Natural killer cell (primary cell): Measurements from ENCODE around the gene DOCK2. TPM values are rescaled to one million over a fixed set of nuclear protein-coding genes. Genes with fewer than 3 reads are reported as not detected.
A peak's percentile ranks its signal among the peaks of the same experiment; 100 is the strongest.

Experiments
- ATAC-seq, 3 donors: fragments of 150-1000 bp in 2 of 3; fragments of 200-7000 bp in 1 of 3; cut with Tn5 transposase; 1 replicate in 1 of 3; 2 replicates in 2 of 3; pipeline ENCODE4 v1.10.0; 2021; ENCODE audit warnings: mild to moderate bottlenecking in 2 of 3, moderate library complexity in 2 of 3
- DNase-seq, 2 donors: peaks; one replicate each; pipeline versions ENCODE4 v3.0.0 to v3.0.0-alpha.2; 2013 to 2021; ENCODE audit warnings: mixed read lengths in 1 of 2
- H3K27ac ChIP-seq: one replicate; pipeline ENCODE4 v1.5.1; 2013; ENCODE audit warnings: mild to moderate bottlenecking, low read length
- H3K27me3 ChIP-seq: one replicate; pipeline ENCODE4 v1.6.1; 2013; ENCODE audit warnings: low read length; ENCODE audit not compliant: control insufficient read depth, insufficient read depth
- H3K36me3 ChIP-seq: one replicate; pipeline ENCODE4 v1.6.1; 2013; ENCODE audit warnings: low read length; ENCODE audit not compliant: control insufficient read depth, insufficient read depth
- H3K4me1 ChIP-seq: one replicate; pipeline ENCODE4 v1.6.1; 2013; ENCODE audit warnings: low read length; ENCODE audit not compliant: control insufficient read depth, insufficient read depth
- H3K4me3 ChIP-seq: one replicate; pipeline ENCODE4 v1.5.1; 2013; ENCODE audit warnings: low read length
- H3K9me3 ChIP-seq: one replicate; pipeline ENCODE4 v1.6.1; 2013; ENCODE audit warnings: low read length; ENCODE audit not compliant: control insufficient read depth, insufficient read depth
- H3K27ac Mint-ChIP-seq, 2 donors: one replicate each; pipeline ENCODE4 v1.8.0; 2022; ENCODE audit warnings: mild to moderate bottlenecking in 2 of 2, mixed read lengths in 2 of 2, moderate library complexity in 1 of 2
- H3K27me3 Mint-ChIP-seq, 2 donors: one replicate each; pipeline ENCODE4 v1.8.0; 2022; ENCODE audit warnings: low read depth in 2 of 2, mixed read lengths in 2 of 2
- H3K36me3 Mint-ChIP-seq: one replicate; pipeline ENCODE4 v1.8.0; 2022; ENCODE audit warnings: mixed read lengths
- H3K4me1 Mint-ChIP-seq, 2 donors: one replicate each; pipeline ENCODE4 v1.8.0; 2022; ENCODE audit warnings: mixed read lengths in 2 of 2
- H3K4me3 Mint-ChIP-seq: one replicate; pipeline ENCODE4 v1.8.0; 2022; ENCODE audit warnings: mild to moderate bottlenecking, moderate library complexity, mixed read lengths
- H3K9me3 Mint-ChIP-seq, 2 donors: one replicate each; pipeline ENCODE4 v1.8.0; 2022; ENCODE audit warnings: mixed read lengths in 2 of 2
- WGBS: methylation state at CpG from one replicate; pipeline ENCODE4 v1.1.7; 2013; ENCODE audit warnings: missing lambda C conversion rate; ENCODE audit not compliant: insufficient coverage; 5-methylcytosine and 5-hydroxymethylcytosine counted together
- intact Hi-C: fragments of 100-400 bp; cut with micrococcal nuclease; formaldehyde crosslinking; loops from one replicate; pipeline ENCODE4 v1.14.2; 2022
- total RNA-seq, 4 donors: library from RNA; stranded (reverse); fragments of 120-200 nt in 1 of 4; gene quantifications; one replicate each; pipeline versions ENCODE4 v1.2.3 to v1.2.4, GENCODE V29; 2013 to 2022
- TF ChIP-seq, protein P1 (sequence below): fragments of 200-600 bp; IDR thresholded peaks from one replicate; pipeline ENCODE4 v1.8.0; 2022; ENCODE audit warnings: antibody characterized with exemption

DOCK2 gene
- total RNA-seq, 3 donors from 2014 or later (not counting 1 experiment from before 2014, with no cell fraction given), result 317 to 361 (median 320) TPM

DNA sequence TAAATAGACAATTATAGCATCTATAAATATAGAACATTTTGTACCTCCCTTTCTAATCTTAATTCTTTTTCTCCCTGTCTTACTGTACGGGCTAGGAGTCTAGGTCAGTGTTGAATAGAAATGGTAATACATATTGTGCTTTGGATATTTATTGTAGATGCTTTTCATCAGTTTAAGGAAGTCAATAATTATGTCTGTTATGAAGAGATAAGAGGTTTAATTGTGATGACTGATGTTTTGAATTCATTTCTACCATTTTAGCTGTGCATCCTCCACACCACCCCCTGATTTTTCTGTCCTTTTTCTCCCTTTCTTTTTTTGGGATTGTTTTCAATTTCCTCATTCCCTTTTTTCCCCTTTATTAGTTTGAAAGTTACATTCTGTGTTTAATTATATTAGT lies 95.8 kb downstream of the DOCK2 start:
- H3K36me3 ChIP-seq, result peaks cover 35% of the 10 kb centered on the region
- ATAC-seq, result no peak
- no peak overlapping the region for H3K4me3 ChIP-seq
- H3K4me3 Mint-ChIP-seq, result no peak overlapping the region
- WGBS, result no CpG with 5 or more reads among the region's 1 CpG
- H3K27me3 ChIP-seq, result no peaks in the 10 kb centered on the region
- no peaks in the 10 kb centered on the region for H3K9me3 Mint-ChIP-seq
- no peaks in the 10 kb centered on the region for H3K4me1 ChIP-seq
- no peaks in the 10 kb centered on the region for H3K27me3 Mint-ChIP-seq
- peak overlapping the region; percentile 8 to 60 for H3K27ac Mint-ChIP-seq
- no peak overlapping the region for H3K27ac ChIP-seq
- H3K36me3 Mint-ChIP-seq, result peaks cover 25% of the 10 kb centered on the region
- H3K4me1 Mint-ChIP-seq, result peaks cover 61 to 71% of the 10 kb centered on the region in 2 donors
- DNase-seq, result no peak
- no peaks in the 10 kb centered on the region for H3K9me3 ChIP-seq
- TF ChIP-seq, protein P1, sequence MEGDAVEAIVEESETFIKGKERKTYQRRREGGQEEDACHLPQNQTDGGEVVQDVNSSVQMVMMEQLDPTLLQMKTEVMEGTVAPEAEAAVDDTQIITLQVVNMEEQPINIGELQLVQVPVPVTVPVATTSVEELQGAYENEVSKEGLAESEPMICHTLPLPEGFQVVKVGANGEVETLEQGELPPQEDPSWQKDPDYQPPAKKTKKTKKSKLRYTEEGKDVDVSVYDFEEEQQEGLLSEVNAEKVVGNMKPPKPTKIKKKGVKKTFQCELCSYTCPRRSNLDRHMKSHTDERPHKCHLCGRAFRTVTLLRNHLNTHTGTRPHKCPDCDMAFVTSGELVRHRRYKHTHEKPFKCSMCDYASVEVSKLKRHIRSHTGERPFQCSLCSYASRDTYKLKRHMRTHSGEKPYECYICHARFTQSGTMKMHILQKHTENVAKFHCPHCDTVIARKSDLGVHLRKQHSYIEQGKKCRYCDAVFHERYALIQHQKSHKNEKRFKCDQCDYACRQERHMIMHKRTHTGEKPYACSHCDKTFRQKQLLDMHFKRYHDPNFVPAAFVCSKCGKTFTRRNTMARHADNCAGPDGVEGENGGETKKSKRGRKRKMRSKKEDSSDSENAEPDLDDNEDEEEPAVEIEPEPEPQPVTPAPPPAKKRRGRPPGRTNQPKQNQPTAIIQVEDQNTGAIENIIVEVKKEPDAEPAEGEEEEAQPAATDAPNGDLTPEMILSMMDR, result no peak
- intact Hi-C loops, result no loop called here

DNA sequence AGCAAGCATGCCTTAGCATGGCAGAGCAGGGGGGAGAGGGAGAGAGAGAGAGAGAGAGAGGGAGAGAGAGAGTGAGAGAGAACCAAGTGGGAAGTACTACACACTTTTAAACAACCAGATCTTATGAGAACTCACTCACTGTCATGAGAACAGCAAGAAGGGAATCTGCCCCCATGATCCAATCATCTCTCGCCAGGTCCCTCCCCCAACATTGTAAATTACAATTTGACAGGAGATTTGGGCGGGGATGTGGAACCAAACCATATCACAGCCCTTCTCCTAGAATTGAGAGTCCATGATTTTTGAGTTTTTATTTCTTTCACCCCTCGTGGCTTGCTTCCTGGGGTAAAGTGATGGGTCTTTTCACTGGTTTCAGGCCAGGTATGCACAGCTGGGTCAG lies 98.8 kb downstream of the DOCK2 start:
- ATAC-seq, result no peak
- no peak for DNase-seq
- peaks cover 60 to 66% of the 10 kb centered on the region in 2 donors for H3K4me1 Mint-ChIP-seq
- 97% methylated on average over 3 of the region's 3 CpGs for WGBS
- H3K27ac Mint-ChIP-seq, result no peak overlapping the region
- H3K4me3 ChIP-seq, result no peak overlapping the region
- H3K27me3 Mint-ChIP-seq, result no peaks in the 10 kb centered on the region
- H3K27me3 ChIP-seq, result no peaks in the 10 kb centered on the region
- H3K4me1 ChIP-seq, result no peaks in the 10 kb centered on the region
- H3K36me3 ChIP-seq, result peaks cover 38% of the 10 kb centered on the region
- H3K4me3 Mint-ChIP-seq, result no peak overlapping the region
- intact Hi-C loops, result no loop called here
- H3K27ac ChIP-seq, result no peak overlapping the region
- H3K9me3 ChIP-seq, result no peaks in the 10 kb centered on the region
- TF ChIP-seq, protein P1, result no peak
- H3K9me3 Mint-ChIP-seq, result no peaks in the 10 kb centered on the region
- peaks cover 25% of the 10 kb centered on the region for H3K36me3 Mint-ChIP-seq

DNA sequence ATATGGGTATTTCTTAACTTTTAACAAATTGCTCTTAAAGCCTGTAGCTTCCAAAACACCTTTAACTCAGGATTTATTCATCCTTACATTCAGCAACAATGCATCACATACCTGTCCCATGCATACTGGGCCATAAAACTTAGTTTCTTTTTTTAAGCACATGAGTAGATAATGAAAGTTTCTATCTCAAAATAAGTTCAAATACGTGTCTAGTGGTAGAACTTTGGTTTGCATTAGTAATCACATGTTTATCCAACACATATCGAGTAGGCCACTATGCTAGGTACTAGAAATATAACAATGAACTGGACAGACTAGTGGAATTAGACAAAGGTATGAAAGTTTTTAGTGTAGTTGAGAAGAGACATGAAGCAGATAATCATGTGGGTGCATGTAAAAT lies 99.6 kb downstream of the DOCK2 start:
- Mint-ChIP-seq H3K27me3 (no peaks in the 10 kb centered on the region), H3K27ac (peak overlapping the region; percentile 14 to 68), H3K4me3 (no peak overlapping the region), H3K36me3 (peaks cover 18% of the 10 kb centered on the region), H3K4me1 (peaks cover 60 to 62% of the 10 kb centered on the region in 2 donors), H3K9me3 (no peaks in the 10 kb centered on the region)
- TF ChIP-seq, protein P1, result no peak
- intact Hi-C loops, result no loop called here
- Histone ChIP-seq H3K36me3 (peaks cover 43% of the 10 kb centered on the region), H3K9me3 (no peaks in the 10 kb centered on the region), H3K4me1 (no peaks in the 10 kb centered on the region), H3K4me3 (no peak overlapping the region), H3K27me3 (no peaks in the 10 kb centered on the region), H3K27ac (no peak overlapping the region)
- 70% methylated on average over 2 of the region's 2 CpGs for WGBS
- DNase-seq (no peak), ATAC-seq (no peak)

DNA sequence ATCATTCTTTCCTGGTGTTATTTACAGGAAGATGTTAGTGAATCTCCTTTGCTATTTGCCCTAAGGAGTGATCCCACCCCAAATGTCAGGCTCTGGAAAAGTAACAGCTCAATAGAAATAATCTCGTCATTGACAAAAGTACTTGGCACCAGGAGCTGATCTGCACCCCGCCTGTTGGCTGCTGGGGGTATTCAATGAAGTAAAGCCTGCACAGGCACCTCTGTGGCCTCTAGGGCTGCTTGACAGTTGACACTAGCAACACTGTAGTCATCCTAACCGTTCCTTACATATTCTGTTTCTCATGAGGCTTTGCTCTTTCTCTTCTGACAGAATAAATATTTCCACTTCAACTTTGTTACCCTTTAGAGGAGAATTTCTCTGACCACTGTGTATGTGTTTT lies 103.4 kb downstream of the DOCK2 start:
- no peaks in the 10 kb centered on the region for H3K9me3 Mint-ChIP-seq
- TF ChIP-seq, protein P1, result no peak
- H3K4me3 Mint-ChIP-seq, result no peak overlapping the region
- Histone ChIP-seq H3K36me3 (peaks cover 64% of the 10 kb centered on the region), H3K4me3 (no peak overlapping the region), H3K4me1 (no peaks in the 10 kb centered on the region), H3K27me3 (no peaks in the 10 kb centered on the region), H3K9me3 (no peaks in the 10 kb centered on the region), H3K27ac (no peak overlapping the region)
- intact Hi-C loops, result no loop called here
- DNase-seq (no peak), ATAC-seq (no peak)
- H3K27ac Mint-ChIP-seq, result peak overlapping the region; percentile 27 to 53
- no peaks in the 10 kb centered on the region for H3K27me3 Mint-ChIP-seq
- peaks cover 39 to 49% of the 10 kb centered on the region in 2 donors for H3K4me1 Mint-ChIP-seq
- peaks cover 13% of the 10 kb centered on the region for H3K36me3 Mint-ChIP-seq
- 98% methylated on average over 3 of the region's 3 CpGs for WGBS
